A673 (cell line): ENCODE results near the gene TLE1.

ENCODE experiments used
- EZH2 ChIP-seq: fragments of 200-600 bp; sonication (generic); IDR thresholded peaks from 2 replicates; pipeline ENCODE4 v1.6.1; 2017; ENCODE audit warnings: borderline replicate concordance, low read depth, mild to moderate bottlenecking, mixed read lengths, antibody characterized with exemption, low read length; ENCODE audit not compliant: poor library complexity, severe bottlenecking
- TF ChIP-seq, protein P1 (sequence below): fragments of 300-800, 200-600 bp; sonication (generic); conservative IDR thresholded peaks from 2 replicates; pipeline ENCODE4 v1.5.1; 2017; ENCODE audit warnings: low read depth, mild to moderate bottlenecking, antibody characterized with exemption, low read length, moderate library complexity, mixed read lengths

DNA sequence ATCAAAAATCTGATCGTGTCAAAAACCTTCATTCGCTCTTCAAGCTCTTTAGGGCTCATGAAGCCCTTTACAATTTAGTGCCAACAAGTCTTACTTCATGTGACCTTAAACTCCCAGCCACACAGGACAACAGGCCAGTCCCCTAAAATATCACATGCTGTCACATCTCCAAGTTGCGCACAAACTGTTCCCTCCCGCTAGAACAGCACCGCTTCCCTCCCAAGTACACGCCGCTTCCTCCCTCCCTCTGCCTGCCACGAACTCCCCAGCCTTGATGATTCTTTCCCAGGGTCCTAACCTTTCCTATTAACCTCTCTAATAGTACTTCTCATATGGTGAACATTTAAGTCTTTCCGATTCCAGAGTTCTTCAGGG is 91.2 kb downstream of the TLE1 start:
- TF ChIP-seq, protein P1, sequence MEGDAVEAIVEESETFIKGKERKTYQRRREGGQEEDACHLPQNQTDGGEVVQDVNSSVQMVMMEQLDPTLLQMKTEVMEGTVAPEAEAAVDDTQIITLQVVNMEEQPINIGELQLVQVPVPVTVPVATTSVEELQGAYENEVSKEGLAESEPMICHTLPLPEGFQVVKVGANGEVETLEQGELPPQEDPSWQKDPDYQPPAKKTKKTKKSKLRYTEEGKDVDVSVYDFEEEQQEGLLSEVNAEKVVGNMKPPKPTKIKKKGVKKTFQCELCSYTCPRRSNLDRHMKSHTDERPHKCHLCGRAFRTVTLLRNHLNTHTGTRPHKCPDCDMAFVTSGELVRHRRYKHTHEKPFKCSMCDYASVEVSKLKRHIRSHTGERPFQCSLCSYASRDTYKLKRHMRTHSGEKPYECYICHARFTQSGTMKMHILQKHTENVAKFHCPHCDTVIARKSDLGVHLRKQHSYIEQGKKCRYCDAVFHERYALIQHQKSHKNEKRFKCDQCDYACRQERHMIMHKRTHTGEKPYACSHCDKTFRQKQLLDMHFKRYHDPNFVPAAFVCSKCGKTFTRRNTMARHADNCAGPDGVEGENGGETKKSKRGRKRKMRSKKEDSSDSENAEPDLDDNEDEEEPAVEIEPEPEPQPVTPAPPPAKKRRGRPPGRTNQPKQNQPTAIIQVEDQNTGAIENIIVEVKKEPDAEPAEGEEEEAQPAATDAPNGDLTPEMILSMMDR, result no peak
- TF ChIP-seq EZH2, result no peak
